Heart left ventricle (tissue), 16 donors: ENCODE measurements around the gene ENTPD3. TPM values are rescaled to one million over a fixed set of nuclear protein-coding genes. Genes with fewer than 3 reads are reported as not detected.

Experiments used
- ATAC-seq, 4 donors: fragments of 200-7000 bp; cut with Tn5 transposase; one replicate each; pipeline ENCODE4 v1.9.1; 2020 to 2022; ENCODE audit warnings: moderate library complexity in 4 of 4, mild to moderate bottlenecking in 3 of 4, moderate number of reproducible peaks in 1 of 4
- DNase-seq, 5 donors: peaks; one replicate each; pipeline ENCODE4 v3.0.0-alpha.2; 2020
- H3K27ac ChIP-seq, 12 donors: fragments of 200-600 bp; sonication (generic) in 4 of 12; one replicate each; pipeline versions ENCODE4 v1.5.0 to v1.8.0; 2016 to 2022; ENCODE audit warnings: mild to moderate bottlenecking in 2 of 12
- H3K27me3 ChIP-seq, 9 donors: fragments of 200-600 bp; sonication (generic) in 2 of 9; one replicate each; pipeline versions ENCODE4 v1.5.1 to v1.8.0; 2016 to 2022; ENCODE audit warnings: mild to moderate bottlenecking in 3 of 9
- H3K36me3 ChIP-seq, 9 donors: fragments of 200-600 bp; sonication (generic) in 2 of 9; one replicate each; pipeline versions ENCODE4 v1.5.0 to v1.8.0; 2018 to 2022; ENCODE audit warnings: mild to moderate bottlenecking in 2 of 9
- H3K4me1 ChIP-seq, 12 donors: fragments of 200-600 bp; sonication (generic) in 4 of 12; one replicate each; pipeline versions ENCODE4 v1.5.0 to v1.8.0; 2016 to 2022; ENCODE audit warnings: mild to moderate bottlenecking in 3 of 12
- H3K4me3 ChIP-seq, 12 donors: fragments of 200-600 bp; sonication (generic) in 4 of 12; one replicate each; pipeline versions ENCODE4 v1.5.0 to v1.8.0; 2017 to 2022; ENCODE audit warnings: mild to moderate bottlenecking in 9 of 12, moderate library complexity in 4 of 12
- H3K9me3 ChIP-seq, 12 donors: fragments of 200-600 bp; sonication (generic) in 4 of 12; one replicate each; pipeline versions ENCODE4 v1.5.0 to v1.8.0; 2016 to 2022; ENCODE audit warnings: mild to moderate bottlenecking in 1 of 12
- CTCF ChIP-seq, 12 donors: fragments of 200-600 bp; sonication (generic) in 4 of 12; IDR thresholded peaks; one replicate each; pipeline versions ENCODE4 v1.5.0 to v1.8.0; 2018 to 2022; ENCODE audit warnings: antibody characterized with exemption in 12 of 12, mild to moderate bottlenecking in 5 of 12
- POLR2A ChIP-seq, 2 donors: fragments of 450-650 bp; IDR thresholded peaks; one replicate each; pipeline ENCODE4 v1.6.1; 2017; ENCODE audit warnings: antibody characterized with exemption in 2 of 2, mild to moderate bottlenecking in 2 of 2, moderate library complexity in 2 of 2
- WGBS, 4 donors: extraction: QIAGEN DNeasy Blood & Tissue Kit in 2 of 4; methylation state at CpG; one replicate each; pipeline versions ENCODE4 v1.1.5 to v1.1.7; 2013 to 2018; 5-methylcytosine and 5-hydroxymethylcytosine counted together
- intact Hi-C, 10 donors: fragments of 100-400 bp; cut with DNase I; formaldehyde crosslinking; loops; one replicate each; pipeline versions ENCODE4 v1.11.1 to v1.14.2; 2022
- polyA plus RNA-seq, 2 donors: library from polyadenylated mRNA; stranded (reverse); fragments of 200-250 nt; gene quantifications; one replicate each; pipeline ENCODE4 v1.2.3, GENCODE V29; 2013
- total RNA-seq, 9 donors: library from RNA; depleted of rRNA in 2 of 9; stranded (reverse); fragments of >200 nt in 2 of 9; fragmentation: NEBNext Ultra II Directional in 3 of 9; extraction: Animal tissue kit (Norgen Biotek cat#: 25700) in 3 of 9; gene quantifications; one replicate each; pipeline versions ENCODE4 v1.1.0 to v1.2.4, GENCODE V29; 2016 to 2023
- donor health status: ischemic (EF 13 %, LVEDD 7.1; RV severe dilation, severe dysfunction).
- donor health status: healthy with polysubstance abuse.
- donor health status: DM: no; HTN: yes; CAD: no.
- donor health status: DM: no; HTN: no; CAD: no.
- donor health status: ischemic (EF 25% LVEDD 6.9; RV normal size, moderate dysfunction).
- donor health status: ischemic (EF 25% LVEDD 5.7; RV mildly dilated, moderate dysfunction).
- donor health status: healthy.
- donor health status: DM: yes; HTN: yes; CAD: no.
- donor health status: ischemic (EF 35%, LVEDD 5.7; RV mildly dilated, moderate dysfunction).
- donor health status: nonischemic (EF 11% LVEDD 7.7; RV severe dilation, severe dysfunction).
- donor health status: DM: yes; HTN: yes; CAD: no.
- donor health status: PGD.
- donor health status: ischemic (EF 29% LVEDD 5.4; RV normal size, mild dysfunction).
- donor health status: nonischemic (EF 23%, LVEDD 6.1; RV moderate dilation, normal function).

The ENTPD3 gene
- total and polyA plus RNA-seq, 11 donors: 0.12 to 0.83 (median 0.32) TPM

DNA sequence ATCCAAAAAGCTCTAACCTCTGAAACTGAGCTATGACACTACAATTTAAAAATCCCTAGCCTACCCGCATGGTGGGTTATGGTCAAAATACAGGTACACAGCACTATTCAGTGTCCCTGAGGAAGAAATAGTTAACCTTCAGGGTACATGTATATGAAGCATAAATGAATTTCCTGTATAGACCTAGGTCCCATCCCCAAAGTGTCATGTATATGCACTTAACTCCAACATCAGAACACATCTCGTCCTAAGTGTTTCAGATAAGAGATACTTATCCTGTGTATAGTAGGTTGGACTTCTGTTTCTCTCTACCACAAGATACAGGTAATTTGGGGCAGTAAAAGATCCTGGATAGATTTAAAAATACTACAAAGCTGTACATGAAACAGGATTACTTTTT, 76.6 kb downstream of the ENTPD3 start:
- peaks cover 6 to 88% (median 68%) of the 10 kb centered on the region in 9 donors for H3K36me3 ChIP-seq
- ATAC-seq (no peak), DNase-seq (no peak)
- TF ChIP-seq POLR2A (IDR thresholded peaks at IDR 0.05): no peak
- no peak for TF ChIP-seq CTCF (IDR thresholded peaks at IDR 0.05)
- WGBS, 4 donors: 88 to 93% (median 91%) methylated on average over 2 of the region's 2 CpGs
- H3K27ac ChIP-seq: no peak overlapping the region
- no peaks in the 10 kb centered on the region for H3K27me3 ChIP-seq
- H3K4me3 ChIP-seq: no peak overlapping the region
- H3K4me1 ChIP-seq: peaks cover under 1 to 15% (median 7%) of the 10 kb centered on the region in 12 donors
- intact Hi-C loops: no loop called here
- H3K9me3 ChIP-seq: no peaks in the 10 kb centered on the region

DNA sequence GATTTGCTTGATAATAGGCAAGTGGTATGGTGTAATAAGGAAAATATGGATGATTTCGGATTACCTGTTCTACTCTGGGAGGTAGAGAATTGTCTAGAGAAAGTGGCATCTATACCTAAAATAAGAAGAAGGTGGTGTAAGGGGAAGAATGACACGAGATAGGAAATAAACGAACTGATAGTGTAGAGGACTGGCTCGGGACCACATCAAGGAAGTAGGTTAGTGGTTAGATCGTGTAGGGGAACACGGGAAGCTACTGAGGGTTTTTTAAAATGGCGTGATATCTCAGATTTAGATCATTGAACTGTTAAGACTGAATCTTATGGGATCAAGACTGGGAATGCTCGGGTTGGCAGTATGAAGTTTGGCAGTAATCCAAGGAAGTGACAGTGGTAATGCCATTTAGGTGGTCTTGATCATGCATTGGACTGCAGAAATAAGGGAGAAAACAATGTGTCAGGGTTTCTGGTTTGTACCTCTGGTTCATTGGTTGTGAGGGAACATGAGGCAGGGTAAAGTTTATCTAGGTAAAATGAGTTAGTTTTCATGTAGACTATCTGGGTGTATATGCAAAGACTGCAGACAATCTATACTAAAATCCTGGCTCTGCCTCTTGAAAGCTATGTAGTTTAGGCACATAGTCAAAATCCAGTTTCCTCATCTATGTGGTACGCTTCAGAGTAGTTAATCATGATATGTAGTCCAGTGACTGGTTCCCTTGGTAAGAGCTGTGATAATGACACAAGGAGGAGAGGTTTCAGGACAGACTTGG, 77.5 kb downstream of the ENTPD3 start:
- Histone ChIP-seq H3K4me3 (no peak overlapping the region), H3K36me3 (peaks cover 6 to 78% (median 59%) of the 10 kb centered on the region in 9 donors), H3K9me3 (no peaks in the 10 kb centered on the region), H3K27ac (no peak overlapping the region), H3K4me1 (peaks cover 0 to 8% (median 0%) of the 10 kb centered on the region in 12 donors), H3K27me3 (no peaks in the 10 kb centered on the region)
- ATAC-seq: no peak
- DNase-seq: no peak
- intact Hi-C loops: no loop called here
- WGBS, 4 donors: 69 to 84% (median 77%) methylated on average over 8 to 9 of the region's 9 CpGs
- TF ChIP-seq CTCF (IDR thresholded peaks at IDR 0.05): no peak
- TF ChIP-seq POLR2A (IDR thresholded peaks at IDR 0.05): no peak

GRCh38 chr3:40465111-40465407, 78.1 kb downstream of the ENTPD3 start:
- ATAC-seq: no peak
- no peaks in the 10 kb centered on the region for H3K9me3 ChIP-seq
- no peak for DNase-seq
- 74 to 77% (median 75%) methylated on average over 4 of the region's 4 CpGs for WGBS, 4 donors
- H3K4me3 ChIP-seq: no peak overlapping the region
- intact Hi-C loops: no loop called here
- TF ChIP-seq CTCF (IDR thresholded peaks at IDR 0.05) (no peak), POLR2A (IDR thresholded peaks at IDR 0.05) (no peak)
- H3K27ac ChIP-seq: no peak overlapping the region
- H3K4me1 ChIP-seq: peaks cover 0 to 8% (median 0%) of the 10 kb centered on the region in 12 donors
- peaks cover 6 to 73% (median 54%) of the 10 kb centered on the region in 9 donors for H3K36me3 ChIP-seq
- no peaks in the 10 kb centered on the region for H3K27me3 ChIP-seq

GRCh38 chr3:40465456-40465855, 78.5 kb downstream of the ENTPD3 start:
- H3K36me3 ChIP-seq: peaks cover 6 to 69% (median 50%) of the 10 kb centered on the region in 9 donors
- intact Hi-C loops: no loop called here
- H3K4me3 ChIP-seq: no peak overlapping the region
- DNase-seq: no peak
- H3K4me1 ChIP-seq: peaks cover 0 to 8% (median 0%) of the 10 kb centered on the region in 12 donors
- no peak for TF ChIP-seq POLR2A (IDR thresholded peaks at IDR 0.05)
- no peak for TF ChIP-seq CTCF (IDR thresholded peaks at IDR 0.05)
- no peaks in the 10 kb centered on the region for H3K9me3 ChIP-seq
- H3K27ac ChIP-seq: no peak overlapping the region
- no peak for ATAC-seq
- no peaks in the 10 kb centered on the region for H3K27me3 ChIP-seq
- 83 to 92% (median 87%) methylated on average over 2 of the region's 2 CpGs for WGBS, 4 donors
